Measurements from ENCODE around the gene POU2F1. TPM values are rescaled to one million over a fixed set of nuclear protein-coding genes. Genes with fewer than 3 reads are reported as not detected.

POU2F1 gene
- total RNA-seq, 1 experiment from 2014 or later, result 25.0 TPM

DNA sequence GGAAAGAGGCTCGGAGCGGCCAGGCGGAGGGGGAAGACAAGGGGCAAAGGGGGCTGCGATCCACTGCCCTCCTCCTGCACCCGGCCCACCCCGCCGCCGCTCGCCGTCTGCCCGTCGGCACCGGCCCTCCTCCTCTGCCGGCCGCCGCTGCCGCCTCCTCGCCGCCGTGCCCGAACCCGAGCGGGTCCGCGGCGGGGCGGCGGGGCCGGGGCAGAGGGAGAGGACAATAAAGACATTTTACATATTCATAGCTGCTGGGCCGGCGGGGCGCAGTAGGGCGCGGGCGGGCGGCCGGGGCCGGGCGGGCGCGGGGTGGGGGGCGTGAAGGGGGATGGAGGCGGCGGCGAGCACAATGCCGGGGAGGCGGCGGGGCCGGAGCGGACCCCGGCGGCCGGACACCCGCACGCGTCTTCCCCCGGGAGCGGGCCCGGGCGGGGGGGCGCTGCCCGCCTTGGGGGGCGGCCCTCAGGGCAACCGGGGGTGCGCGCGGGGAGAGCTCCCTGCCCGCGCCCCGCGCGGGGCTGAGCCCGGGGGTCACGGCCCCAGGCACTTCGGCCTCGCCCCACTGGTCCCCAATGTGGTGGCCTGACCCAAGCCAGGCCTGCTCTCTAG lies 546 bp downstream of the POU2F1 start:
- peak overlapping the region; percentile 91 for H3K27ac ChIP-seq (ENCODE audit: low read depth, low read length, poor library complexity, severe bottlenecking)
- H3K4me1 ChIP-seq (ENCODE audit: insufficient read depth, low read length, poor library complexity, severe bottlenecking), result peaks cover 27% of the 10 kb centered on the region
- DNase-seq (ENCODE audit: low spot score), result no peak
- ChIA-PET POLR2A (ENCODE audit: low non-redundant PET) (no interaction called here), CTCF (interaction anchor here (0.8 to 1.6 kb wide), 4 partner anchors 47 to 164 kb away, joined by 3 to 17 read pairs (median 7); no protein-coding TSS in a partner anchor)
- no TSS peak for BruUV-seq (replicated peaks)
- H3K4me3 ChIP-seq (ENCODE audit: low read depth, low read length, poor library complexity, severe bottlenecking), result peak overlapping the region; percentile 81
- no peaks in the 10 kb centered on the region for H3K9me3 ChIP-seq (ENCODE audit: low read depth, low read length, poor library complexity, severe bottlenecking)
- TF ChIP-seq, protein P1, sequence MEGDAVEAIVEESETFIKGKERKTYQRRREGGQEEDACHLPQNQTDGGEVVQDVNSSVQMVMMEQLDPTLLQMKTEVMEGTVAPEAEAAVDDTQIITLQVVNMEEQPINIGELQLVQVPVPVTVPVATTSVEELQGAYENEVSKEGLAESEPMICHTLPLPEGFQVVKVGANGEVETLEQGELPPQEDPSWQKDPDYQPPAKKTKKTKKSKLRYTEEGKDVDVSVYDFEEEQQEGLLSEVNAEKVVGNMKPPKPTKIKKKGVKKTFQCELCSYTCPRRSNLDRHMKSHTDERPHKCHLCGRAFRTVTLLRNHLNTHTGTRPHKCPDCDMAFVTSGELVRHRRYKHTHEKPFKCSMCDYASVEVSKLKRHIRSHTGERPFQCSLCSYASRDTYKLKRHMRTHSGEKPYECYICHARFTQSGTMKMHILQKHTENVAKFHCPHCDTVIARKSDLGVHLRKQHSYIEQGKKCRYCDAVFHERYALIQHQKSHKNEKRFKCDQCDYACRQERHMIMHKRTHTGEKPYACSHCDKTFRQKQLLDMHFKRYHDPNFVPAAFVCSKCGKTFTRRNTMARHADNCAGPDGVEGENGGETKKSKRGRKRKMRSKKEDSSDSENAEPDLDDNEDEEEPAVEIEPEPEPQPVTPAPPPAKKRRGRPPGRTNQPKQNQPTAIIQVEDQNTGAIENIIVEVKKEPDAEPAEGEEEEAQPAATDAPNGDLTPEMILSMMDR (conservative IDR thresholded peaks at IDR 0.05; ENCODE audit: low read depth, low read length), result no peak
- TF ChIP-seq EZH2 (IDR thresholded peaks at IDR 0.05; ENCODE audit: borderline replicate concordance, low read depth, low read length, poor library complexity, severe bottlenecking), result no peak
- intact Hi-C loops (cut with micrococcal nuclease; ENCODE audit: unreplicated experiment), result no loop called here
- H3K27me3 ChIP-seq (replicated peaks; ENCODE audit: insufficient read depth, low read depth, low read length, poor library complexity), result no peaks in the 10 kb centered on the region
- no peaks in the 10 kb centered on the region for H3K36me3 ChIP-seq (ENCODE audit: insufficient read depth, low read length, poor library complexity, severe bottlenecking)

DNA sequence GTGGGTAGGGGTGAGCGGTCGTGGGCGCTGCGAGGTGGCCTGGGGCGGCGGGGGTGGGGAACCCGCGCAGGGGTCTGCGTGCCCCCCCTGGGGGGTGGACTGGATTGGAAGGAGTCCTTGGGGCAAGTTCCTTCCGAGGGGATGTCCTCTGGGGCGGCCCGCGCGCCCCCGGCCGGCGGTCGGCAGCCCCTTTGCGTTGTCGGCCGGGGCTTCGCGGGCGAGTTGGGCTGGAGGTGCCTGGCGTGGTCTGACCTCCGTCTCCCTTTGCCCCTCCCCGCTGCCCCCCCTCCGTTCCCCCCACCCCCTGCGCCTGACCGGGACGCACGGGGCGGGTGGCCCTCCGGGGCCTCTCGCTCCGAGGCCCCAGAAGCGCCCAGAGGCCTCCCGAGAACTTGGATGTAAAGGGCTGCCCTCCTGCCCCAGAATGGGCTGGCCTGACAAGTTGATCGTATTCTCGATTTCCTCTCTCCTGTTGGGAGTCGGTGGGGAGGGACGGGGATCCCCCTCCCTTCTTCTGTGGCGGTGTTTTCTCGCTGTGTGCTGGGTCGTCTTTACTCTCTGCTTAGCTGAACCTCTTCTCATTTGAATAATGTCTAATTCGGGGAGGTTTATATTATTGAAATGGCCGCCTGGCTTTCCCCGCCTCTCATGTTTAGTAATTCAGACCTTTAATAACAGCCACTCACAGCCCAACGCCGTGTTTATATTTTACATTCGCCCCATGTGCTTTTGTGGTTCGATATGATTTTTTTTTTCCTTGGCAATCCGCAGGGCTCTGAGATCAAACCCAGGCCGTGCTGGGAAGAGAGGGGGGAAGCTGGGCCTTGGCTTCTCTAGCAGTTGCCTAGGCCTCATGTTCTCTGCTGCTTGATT lies 1.3 kb downstream of the POU2F1 start:
- POLR2A ChIA-PET (ENCODE audit: low non-redundant PET), result no interaction called here
- H3K4me1 ChIP-seq (ENCODE audit: insufficient read depth, low read length, poor library complexity, severe bottlenecking), result peaks cover 30% of the 10 kb centered on the region

More for the DNA sequence above, 1.3 kb downstream of the POU2F1 start:
- Histone ChIP-seq H3K27ac (ENCODE audit: low read depth, low read length, poor library complexity, severe bottlenecking) (peak overlapping the region; percentile 91), H3K36me3 (ENCODE audit: insufficient read depth, low read length, poor library complexity, severe bottlenecking) (no peaks in the 10 kb centered on the region), H3K9me3 (ENCODE audit: low read depth, low read length, poor library complexity, severe bottlenecking) (no peaks in the 10 kb centered on the region), H3K4me3 (ENCODE audit: low read depth, low read length, poor library complexity, severe bottlenecking) (peak overlapping the region; percentile 81), H3K27me3 (replicated peaks; ENCODE audit: insufficient read depth, low read depth, low read length, poor library complexity) (no peaks in the 10 kb centered on the region)
- intact Hi-C loops (cut with micrococcal nuclease; ENCODE audit: unreplicated experiment), result no loop called here
- CTCF ChIA-PET, result interaction anchor here (0.8 kb wide), 1 partner anchor 117 kb away, joined by 3 read pairs; no protein-coding TSS in a partner anchor
- no TSS peak for BruUV-seq (replicated peaks)
- peak; percentile 87 for DNase-seq (ENCODE audit: low spot score)
- TF ChIP-seq EZH2 (IDR thresholded peaks at IDR 0.05; ENCODE audit: borderline replicate concordance, low read depth, low read length, poor library complexity, severe bottlenecking), result no peak
- TF ChIP-seq, protein P1 (conservative IDR thresholded peaks at IDR 0.05; ENCODE audit: low read depth, low read length), result no peak
